Measurements from ENCODE around the gene CAMKK2.
"Not testable (repeated sequence)": the region's sequence is repeated elsewhere in the genome, so short reads cannot be mapped to it uniquely, and the experiment has no call there.

CAMKK2 gene

GRCh38 chr12:121245951-121246350 lies 50.6 kb downstream of the CAMKK2 start:
- DNase-seq (ENCODE audit: low read depth), result no peak

DNA sequence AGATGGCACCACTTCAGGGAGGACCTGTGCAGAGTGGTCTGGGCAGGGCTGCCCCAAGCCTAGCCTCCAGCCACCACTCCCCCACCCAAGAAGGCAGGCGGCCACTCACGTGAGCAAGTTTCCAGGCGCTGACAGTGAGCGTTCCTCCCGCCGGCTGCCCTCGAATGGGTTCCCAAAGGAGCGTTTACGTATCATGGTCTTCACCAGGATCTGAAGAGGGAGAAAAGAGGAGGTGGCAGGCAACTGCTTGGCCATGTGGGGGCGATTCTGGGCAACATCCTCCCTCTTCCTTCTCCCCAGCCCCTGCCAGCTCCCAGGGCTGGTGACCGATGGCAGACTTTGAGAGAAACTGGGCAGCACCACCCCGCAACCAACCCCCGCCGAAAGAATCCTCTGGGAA lies 51.5 kb downstream of the CAMKK2 start:
- no peak for DNase-seq (ENCODE audit: low read depth)

GRCh38 chr12:121241156-121241970 lies 55.1 kb downstream of the CAMKK2 start:
- DNase-seq (ENCODE audit: low read depth), result no peak

- DNase-seq (ENCODE audit: low read depth), result peak; percentile 86
Measured at GRCh38 chr12:121240484-121241101, 55.9 kb downstream of the CAMKK2 start.

GRCh38 chr12:121240062-121240420 lies 56.5 kb downstream of the CAMKK2 start:
- DNase-seq (ENCODE audit: low read depth), result no peak

GRCh38 chr12:121239351-121240061 lies 57.0 kb downstream of the CAMKK2 start:
- no peak for DNase-seq (ENCODE audit: low read depth)

GRCh38 chr12:121238604-121239350 lies 57.7 kb downstream of the CAMKK2 start:
- DNase-seq (ENCODE audit: low read depth), result no peak

DNA sequence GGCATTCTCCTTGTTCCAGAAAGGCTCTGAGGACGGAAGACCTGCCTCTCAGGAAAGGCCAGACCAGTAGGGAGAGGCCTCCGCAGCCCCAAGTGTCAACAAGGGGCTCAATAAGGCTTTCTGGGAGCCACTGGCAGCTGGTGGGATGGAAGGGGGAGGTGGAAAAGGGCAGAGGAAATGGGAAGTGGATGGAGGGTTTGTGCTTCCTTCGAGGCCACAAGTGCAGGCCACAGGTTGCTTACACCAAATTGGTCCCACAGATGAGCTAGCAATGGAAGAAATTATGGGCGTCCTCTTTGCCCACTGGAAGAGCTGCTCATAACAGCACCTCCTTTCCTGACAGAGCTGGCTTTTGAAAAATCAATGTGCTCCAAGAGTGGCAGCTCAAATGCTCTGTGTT lies 58.4 kb downstream of the CAMKK2 start:
- no peak for DNase-seq (ENCODE audit: low read depth)

GRCh38 chr12:121237415-121237814 lies 59.1 kb downstream of the CAMKK2 start:
- no peak for DNase-seq (ENCODE audit: low read depth)

DNA sequence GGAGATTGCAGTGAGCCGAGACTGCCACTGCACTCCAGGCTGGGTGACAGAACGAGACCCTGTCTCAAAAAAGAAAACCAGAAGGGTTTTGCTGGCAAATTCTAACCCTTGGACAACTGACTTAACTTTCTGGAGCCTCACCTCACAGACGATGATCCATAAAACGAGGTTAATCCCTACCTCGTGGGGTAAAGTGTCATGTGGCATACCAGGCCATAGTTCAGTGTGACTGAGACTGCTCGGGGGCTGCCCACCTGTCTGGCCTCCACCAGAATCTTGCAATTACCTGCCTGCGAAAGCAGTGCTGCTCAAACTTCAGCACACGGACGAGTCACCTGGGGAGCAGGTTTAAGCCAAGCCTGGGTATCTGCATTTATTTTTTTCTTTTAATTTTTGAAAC lies 59.7 kb downstream of the CAMKK2 start:
- no peak for DNase-seq (ENCODE audit: low read depth)

DNA sequence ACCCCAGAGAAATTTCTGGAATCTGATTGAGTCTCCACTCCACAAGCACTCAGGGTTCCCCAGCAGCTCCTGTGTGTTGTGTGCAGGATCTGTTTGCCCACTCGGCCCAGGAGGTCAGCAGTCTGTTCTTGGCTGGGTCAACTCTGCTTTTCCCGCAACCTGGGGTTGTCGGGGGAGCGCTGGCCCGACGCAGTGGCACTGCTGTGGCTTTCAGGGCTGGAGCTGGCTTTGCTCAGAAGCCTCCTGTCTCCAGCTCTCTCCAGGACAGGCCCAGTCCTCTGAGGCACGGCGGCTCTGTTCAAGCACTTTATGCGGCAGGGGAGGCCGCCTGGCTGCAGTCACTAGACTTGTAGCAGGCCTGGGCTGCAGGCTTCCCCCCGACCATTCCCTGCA lies 62.9 kb downstream of the CAMKK2 start:
- no peak for DNase-seq (ENCODE audit: low read depth)

- no peak for DNase-seq (ENCODE audit: low read depth)
Measured at GRCh38 chr12:121232977-121233627, 63.4 kb downstream of the CAMKK2 start.

DNA sequence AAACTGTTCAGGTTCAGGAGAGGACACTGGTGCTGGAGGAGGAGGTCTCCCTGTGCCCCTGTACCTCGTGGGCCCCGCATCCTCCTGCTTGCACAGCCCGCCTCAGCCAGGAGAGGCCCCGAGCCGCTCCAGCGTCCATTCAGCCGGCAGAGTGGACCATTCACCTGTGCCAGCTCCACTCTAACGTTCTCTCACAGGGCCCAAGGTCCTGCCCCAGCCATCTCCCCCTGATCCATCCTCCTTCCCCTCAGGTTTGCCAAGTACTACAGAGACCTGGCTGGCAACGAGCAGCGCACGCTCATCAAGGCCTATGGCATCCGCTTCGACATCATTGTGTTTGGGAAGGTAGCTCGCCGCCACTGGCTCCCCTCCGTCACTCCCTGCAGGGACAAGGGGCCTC lies 64.3 kb downstream of the CAMKK2 start:
- DNase-seq (ENCODE audit: low read depth), result no peak

- no peak for DNase-seq (ENCODE audit: low read depth)
Measured at GRCh38 chr12:121230538-121230907, 66.0 kb downstream of the CAMKK2 start.

DNA sequence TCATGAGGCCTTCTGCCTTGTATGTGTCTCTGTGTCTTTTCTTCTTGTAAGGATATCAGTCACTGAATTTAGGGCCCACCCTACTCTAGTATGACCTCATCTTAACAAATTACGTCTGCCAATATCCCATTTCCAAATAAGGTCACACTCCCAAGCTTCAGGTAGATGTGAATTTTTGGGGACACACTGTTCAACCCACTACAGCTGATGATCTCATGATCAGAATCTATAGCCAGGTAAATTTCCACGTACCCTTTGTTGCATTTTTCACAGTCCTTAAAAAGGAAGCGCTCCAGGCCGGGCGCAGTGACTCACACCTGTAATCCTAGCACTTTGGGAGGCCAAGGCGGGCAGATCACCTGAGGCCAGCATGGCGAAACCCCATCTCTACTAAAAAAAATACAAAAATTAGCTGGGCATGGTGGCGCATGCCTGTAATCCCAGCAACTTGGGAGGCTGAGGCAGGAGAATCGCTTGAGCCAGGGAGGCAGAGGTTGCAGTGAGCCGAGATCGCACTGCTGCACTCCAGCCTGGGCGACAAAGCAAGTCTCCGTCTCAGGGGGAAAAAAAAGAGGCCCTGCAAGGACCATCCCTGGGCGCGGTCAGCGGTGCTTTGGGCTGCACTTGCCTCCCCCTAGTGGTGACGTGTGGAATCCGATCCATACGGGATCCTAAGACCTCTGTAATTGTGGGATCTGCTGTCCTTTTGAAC lies 66.5 kb downstream of the CAMKK2 start:
- not testable (repeated sequence) for DNase-seq (ENCODE audit: low read depth)

- DNase-seq (ENCODE audit: low read depth), result no peak
Measured at GRCh38 chr12:121228919-121229665, 67.4 kb downstream of the CAMKK2 start.

- DNase-seq (ENCODE audit: low read depth), result no peak
Measured at GRCh38 chr12:121227294-121227693, 69.2 kb downstream of the CAMKK2 start.

- DNase-seq (ENCODE audit: low read depth), result not testable (repeated sequence)
Measured at GRCh38 chr12:121226871-121227270, 69.6 kb downstream of the CAMKK2 start.

DNA sequence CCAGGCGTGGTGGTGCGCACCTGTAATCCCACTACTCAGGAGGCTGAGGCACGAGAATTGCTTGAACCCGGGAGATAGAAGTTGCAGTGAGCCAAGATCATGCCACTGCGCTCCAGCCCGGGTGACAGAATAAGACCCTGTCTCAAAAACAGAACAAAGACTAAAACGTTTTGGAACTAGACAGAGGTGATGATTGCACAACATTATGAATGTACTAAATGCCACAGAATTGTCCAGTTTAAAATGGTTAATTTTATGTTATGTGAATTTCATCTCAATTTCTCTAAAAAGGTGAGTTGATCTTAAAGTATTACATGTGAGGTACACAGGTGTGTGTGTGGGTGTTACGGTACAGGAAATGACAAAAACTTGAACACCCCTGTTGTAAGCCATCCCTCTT lies 70.1 kb downstream of the CAMKK2 start:
- DNase-seq (ENCODE audit: low read depth), result no peak

DNA sequence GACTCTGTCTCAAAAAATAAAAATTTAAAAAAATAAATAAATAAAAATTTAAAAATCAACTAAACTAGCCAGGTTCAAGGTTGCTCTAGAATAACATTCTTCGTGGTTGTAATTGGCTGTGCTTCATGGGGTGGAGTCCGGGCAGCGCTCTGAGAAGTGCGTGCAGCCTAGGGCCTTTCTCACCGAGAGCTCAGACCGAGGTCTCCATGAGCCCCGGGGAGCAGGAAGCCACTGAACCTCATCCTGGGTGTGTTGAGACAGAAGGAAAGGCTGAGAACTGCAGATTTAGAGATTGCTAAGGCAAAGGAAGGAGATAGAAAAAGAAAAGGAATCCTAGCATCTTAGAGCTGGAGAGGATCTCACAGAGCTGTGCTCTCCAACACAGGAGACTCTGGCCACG lies 71.9 kb downstream of the CAMKK2 start:
- no peak for DNase-seq (ENCODE audit: low read depth)
